ENCODE measurements around the gene TCP11. TPM values are rescaled to one million over a fixed set of nuclear protein-coding genes. Genes with fewer than 3 reads are reported as not detected.

TCP11 gene
- total RNA-seq, 1 experiment from 2014 or later = not detected

GRCh38 chr6:35160642-35161041, 19.5 kb upstream of the TCP11 start:
- H3T11ph ChIP-seq (ENCODE audit: low read length) = no peak overlapping the region
- H3K27ac ChIP-seq (ENCODE audit: insufficient read length, low read depth, low read length) = no peak overlapping the region
- no peak overlapping the region for H2BK5ac ChIP-seq (ENCODE audit: insufficient read length, low read length)
- whole genome bisulfite sequencing (ENCODE audit: extremely low coverage, insufficient read length, low lambda C conversion rate) = no CpG with 5 or more reads among the region's 5 CpGs
- no peaks in the 10 kb centered on the region for H3K4me1 ChIP-seq (ENCODE audit: insufficient read depth, low read length)
- Mint-ChIP-seq H3K36me3 (ENCODE audit: insufficient read depth in 1 of 3, low read depth in 3 of 3) (no peaks in the 10 kb centered on the region), H3K9me3 (no peaks in the 10 kb centered on the region), H3K27me3 (ENCODE audit: low read depth) (peaks cover 37% of the 10 kb centered on the region), H3K4me1 (peaks cover 5 to 10% of the 10 kb centered on the region in 2 experiments; a peak in 3 of 4 replicates), H3K27ac (no peak overlapping the region), H3K4me3 (no peak overlapping the region)
- H3K23me2 ChIP-seq (ENCODE audit: insufficient read length, low read depth, low read length, poor library complexity, severe bottlenecking) = no peaks in the 10 kb centered on the region
- H2AK5ac ChIP-seq (ENCODE audit: insufficient read length, low read length) = no peak overlapping the region
- TF ChIP-seq, protein P1, sequence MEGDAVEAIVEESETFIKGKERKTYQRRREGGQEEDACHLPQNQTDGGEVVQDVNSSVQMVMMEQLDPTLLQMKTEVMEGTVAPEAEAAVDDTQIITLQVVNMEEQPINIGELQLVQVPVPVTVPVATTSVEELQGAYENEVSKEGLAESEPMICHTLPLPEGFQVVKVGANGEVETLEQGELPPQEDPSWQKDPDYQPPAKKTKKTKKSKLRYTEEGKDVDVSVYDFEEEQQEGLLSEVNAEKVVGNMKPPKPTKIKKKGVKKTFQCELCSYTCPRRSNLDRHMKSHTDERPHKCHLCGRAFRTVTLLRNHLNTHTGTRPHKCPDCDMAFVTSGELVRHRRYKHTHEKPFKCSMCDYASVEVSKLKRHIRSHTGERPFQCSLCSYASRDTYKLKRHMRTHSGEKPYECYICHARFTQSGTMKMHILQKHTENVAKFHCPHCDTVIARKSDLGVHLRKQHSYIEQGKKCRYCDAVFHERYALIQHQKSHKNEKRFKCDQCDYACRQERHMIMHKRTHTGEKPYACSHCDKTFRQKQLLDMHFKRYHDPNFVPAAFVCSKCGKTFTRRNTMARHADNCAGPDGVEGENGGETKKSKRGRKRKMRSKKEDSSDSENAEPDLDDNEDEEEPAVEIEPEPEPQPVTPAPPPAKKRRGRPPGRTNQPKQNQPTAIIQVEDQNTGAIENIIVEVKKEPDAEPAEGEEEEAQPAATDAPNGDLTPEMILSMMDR (conservative IDR thresholded peaks at IDR 0.05) = no peak
- H4K20me1 ChIP-seq (ENCODE audit: control insufficient read depth, insufficient read depth, insufficient read length) = no peaks in the 10 kb centered on the region
- H4K91ac ChIP-seq (ENCODE audit: insufficient read length, low read depth, low read length) = no peak overlapping the region
- no peaks in the 10 kb centered on the region for H3K27me3 ChIP-seq (ENCODE audit: insufficient read depth, low read length)
- no peak overlapping the region for H4K5ac ChIP-seq (ENCODE audit: insufficient read length, low read depth, low read length)
- H2BK120ac ChIP-seq (ENCODE audit: low read depth, low read length, poor library complexity, severe bottlenecking) = no peak overlapping the region
- no peaks in the 10 kb centered on the region for H3K79me1 ChIP-seq (ENCODE audit: insufficient read depth, low read depth, low read length, poor library complexity, severe bottlenecking)
- no peak overlapping the region for H3K56ac ChIP-seq (ENCODE audit: insufficient read length, low read depth, low read length)
- no peak overlapping the region for H2BK12ac ChIP-seq (ENCODE audit: insufficient read length, low read depth, low read length)
- no peak overlapping the region for H3K9ac ChIP-seq (ENCODE audit: extremely low read depth, insufficient read length, low read length)
- DNase-seq = no peak
- H3K23ac ChIP-seq (ENCODE audit: insufficient read length, low read depth, low read length) = no peak overlapping the region
- no peak overlapping the region for H2AFZ ChIP-seq (ENCODE audit: low read length)
- H3K4me2 ChIP-seq (ENCODE audit: insufficient read depth, insufficient read length, low read length) = no peak overlapping the region
- H3K18ac ChIP-seq (ENCODE audit: insufficient read length, low read depth, low read length) = no peak overlapping the region
- H2BK15ac ChIP-seq (ENCODE audit: low read depth, low read length) = no peak overlapping the region
- H3K14ac ChIP-seq (ENCODE audit: insufficient read depth, low read length) = no peak overlapping the region; the same call in 1 of the 2 replicates
- H3K79me2 ChIP-seq (ENCODE audit: insufficient read depth, low read length) = no peaks in the 10 kb centered on the region
- H2BK20ac ChIP-seq (ENCODE audit: low read depth, low read length, poor library complexity, severe bottlenecking) = no peak overlapping the region
- H4K8ac ChIP-seq (replicated peaks; ENCODE audit: insufficient read length, low read depth, low read length) = peak overlapping the region; percentile 19
- no peak overlapping the region for H3K4ac ChIP-seq (ENCODE audit: low read depth, low read length)
- no peaks in the 10 kb centered on the region for H3K9me3 ChIP-seq (ENCODE audit: control insufficient read depth, low read depth, low read length)
